Activated T-helper 2 cell treated with anti-CD3 and anti-CD28 coated beads, Interferon-gamma antibody, Interleukin-2, Interleukin-4, amounts not matched to agents 10 μg/mL and 5 μg/mL and 100 μg/mL, durations not matched to agents 14 hours and 24 hours and 36 hours (primary cell): ENCODE results near the gene CTAGE1. TPM values are rescaled to one million over a fixed set of nuclear protein-coding genes. Genes with fewer than 3 reads are reported as not detected.

Source experiments
- DNase-seq: peaks from one replicate; pipeline ENCODE4 v3.0.0; 2021; ENCODE audit warnings: low spot score
- H3K27ac Mint-ChIP-seq: one replicate; pipeline ENCODE4 v1.8.0; 2021; ENCODE audit warnings: mixed read lengths
- H3K27me3 Mint-ChIP-seq: one replicate; pipeline ENCODE4 v1.8.0; 2021; ENCODE audit warnings: low read depth, mixed read lengths
- H3K36me3 Mint-ChIP-seq: one replicate; pipeline ENCODE4 v1.8.0; 2021; ENCODE audit warnings: low read depth, mixed read lengths
- H3K4me1 Mint-ChIP-seq: one replicate; pipeline ENCODE4 v1.8.0; 2021; ENCODE audit warnings: low read depth, mixed read lengths
- H3K4me3 Mint-ChIP-seq: one replicate; pipeline ENCODE4 v1.8.0; 2021; ENCODE audit warnings: low read depth, mild to moderate bottlenecking, moderate library complexity, mixed read lengths
- H3K9me3 Mint-ChIP-seq: one replicate; pipeline ENCODE4 v1.8.0; 2021; ENCODE audit warnings: mixed read lengths
- intact Hi-C: fragments of 100-400 bp; cut with micrococcal nuclease; formaldehyde crosslinking; loops from one replicate; pipeline ENCODE4 v1.15.1; 2023
- total RNA-seq: library from RNA; stranded (reverse); gene quantifications from 2 replicates; pipeline ENCODE4 v1.2.3, GENCODE V29; 2022

CTAGE1 gene
- total RNA-seq, 1 donor from 2014 or later: not detected

DNA sequence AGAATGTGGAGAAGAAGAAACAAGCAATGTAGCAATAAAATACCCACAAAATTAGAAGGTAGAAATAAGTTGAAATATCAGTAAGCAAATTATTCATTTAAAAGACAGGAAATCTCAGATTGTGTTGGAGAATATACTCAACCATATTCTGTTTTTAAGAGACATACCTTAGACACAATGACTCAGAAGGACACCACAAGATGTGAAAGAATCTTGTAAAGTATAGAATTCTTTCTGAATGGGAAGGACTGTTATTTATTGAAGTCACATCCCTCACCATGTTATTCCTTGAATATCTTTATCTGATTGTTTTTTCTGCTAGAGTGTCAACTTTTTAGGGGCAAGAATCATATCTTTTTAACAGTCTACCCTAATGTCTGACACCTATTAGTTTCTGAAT lies 50.4 kb downstream of the CTAGE1 start:
- Mint-ChIP-seq H3K36me3 (no peaks in the 10 kb centered on the region), H3K4me1 (no peaks in the 10 kb centered on the region), H3K27me3 (no peaks in the 10 kb centered on the region), H3K9me3 (no peaks in the 10 kb centered on the region), H3K4me3 (no peak overlapping the region), H3K27ac (no peak overlapping the region)
- intact Hi-C loops: no loop called here
- no peak for DNase-seq

DNA sequence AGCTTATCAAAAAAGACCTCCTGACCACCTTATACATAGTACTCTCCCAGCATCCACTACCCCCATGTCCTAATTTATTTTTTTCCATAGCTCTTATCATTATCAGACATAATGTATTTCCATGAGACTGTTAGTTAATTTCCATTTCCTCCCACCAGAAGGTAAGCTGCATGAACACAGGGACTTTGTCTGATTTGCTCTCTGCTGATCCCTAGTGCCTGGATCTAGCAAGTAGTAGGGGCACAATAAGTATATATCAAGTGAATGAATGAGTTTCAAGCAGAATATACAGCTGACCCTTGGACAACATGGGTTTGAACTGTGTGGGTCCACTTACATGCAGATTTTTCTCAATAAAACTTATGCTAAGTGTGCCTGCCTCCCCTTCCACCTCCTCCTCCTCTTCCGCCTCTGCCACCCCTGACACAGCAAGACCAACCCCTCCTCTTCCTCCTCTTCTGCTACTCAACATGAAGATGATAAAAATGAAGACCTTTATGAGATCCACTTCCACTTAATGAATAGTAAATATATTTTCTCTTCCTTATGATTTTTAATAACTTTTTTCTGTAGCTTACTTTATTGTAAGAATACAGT lies 53.8 kb downstream of the CTAGE1 start:
- Mint-ChIP-seq H3K4me3 (no peak overlapping the region), H3K36me3 (no peaks in the 10 kb centered on the region), H3K27ac (no peak overlapping the region), H3K4me1 (no peaks in the 10 kb centered on the region), H3K9me3 (no peaks in the 10 kb centered on the region), H3K27me3 (no peaks in the 10 kb centered on the region)
- intact Hi-C loops: no loop called here
- no peak for DNase-seq

Other genes with a start within 250 kb of the CTAGE1 start
- not detected in 2 replicates for gene GATA6, start 248.3 kb downstream of the CTAGE1 start, total RNA-seq